H1 (cell line): ENCODE data around the gene NGEF. TPM values are rescaled to one million over a fixed set of nuclear protein-coding genes. Genes with fewer than 3 reads are reported as not detected.

Source experiments
- CTCF ChIA-PET: fragments of 300-600 bp; sonication (Branson Sonifier 250); formaldehyde crosslinking; loops from one replicate; lab custom pipeline; 2021; ENCODE audit not compliant: partially characterized antibody; lab: Charles Lee
- POLR2A ChIA-PET: fragments of 300-600 bp; sonication (Branson Sonifier 250); formaldehyde crosslinking; loops from one replicate; lab custom pipeline; 2021; ENCODE audit warnings: inconsistent platforms; ENCODE audit not compliant: partially characterized antibody; lab: Charles Lee
- DNase-seq, 2 experiments: peaks; one replicate each; pipeline versions ENCODE4 v3.0.0 to v3.0.0-alpha.2; 2010 to 2022; ENCODE audit warnings: low spot score in 2 of 2, low read depth in 1 of 2, mixed read lengths in 1 of 2
- FAIRE-seq: peaks from 2 replicates; lab custom pipeline; 2011; peaks lifted over from hg19 to GRCh38; lab: Jason Lieb, UNC
- H2AFZ ChIP-seq: 2 replicates; pipeline ENCODE4 v1.8.1; 2012; ENCODE audit warnings: low read length, inconsistent platforms
- H2AK5ac ChIP-seq: 2 replicates; pipeline ENCODE4 v1.6.1; 2013; ENCODE audit warnings: low read depth, low read length
- H2BK120ac ChIP-seq: replicated peaks from 2 replicates; pipeline ENCODE3; 2013; ENCODE audit warnings: low read depth, low read length, inconsistent platforms
- H2BK12ac ChIP-seq: 2 replicates; pipeline ENCODE4 v1.6.1; 2013; ENCODE audit warnings: low read depth, low read length
- H2BK15ac ChIP-seq: 2 replicates; pipeline ENCODE4 v1.6.1; 2013; ENCODE audit warnings: low read length
- H2BK20ac ChIP-seq: 2 replicates; pipeline ENCODE4 v1.6.1; 2013; ENCODE audit warnings: low read length
- H2BK5ac ChIP-seq: 2 replicates; pipeline ENCODE4 v1.6.1; 2013; ENCODE audit warnings: low read depth, low read length
- H3K14ac ChIP-seq: 2 replicates; pipeline ENCODE4 v1.6.1; 2013; ENCODE audit warnings: inconsistent platforms; ENCODE audit not compliant: insufficient read length
- H3K18ac ChIP-seq: 2 replicates; pipeline ENCODE4 v1.6.1; 2013; ENCODE audit warnings: low read length; ENCODE audit errors: extremely low read depth
- H3K23ac ChIP-seq: 2 replicates; pipeline ENCODE4 v1.6.1; 2013; ENCODE audit warnings: inconsistent platforms; ENCODE audit not compliant: insufficient read length
- H3K23me2 ChIP-seq: 2 replicates; pipeline ENCODE4 v1.6.1; 2013; ENCODE audit warnings: low read depth, low read length
- H3K27ac ChIP-seq: 2 replicates; pipeline ENCODE4 v1.6.1; 2011; ENCODE audit warnings: low read depth, low read length, inconsistent platforms
- H3K27me3 ChIP-seq, 4 experiments: replicated peaks in 1 of 4; 1 replicate in 1 of 4; 2 replicates in 3 of 4; pipeline versions ENCODE4 v1.6.1 to v1.8.1; 2011 to 2013; ENCODE audit warnings: low read length in 3 of 4, mild to moderate bottlenecking in 3 of 4, inconsistent platforms in 2 of 4, mixed read lengths in 2 of 4, moderate library complexity in 1 of 4; ENCODE audit not compliant: control insufficient read depth in 3 of 4, insufficient read depth in 3 of 4; ENCODE audit errors: extremely low read depth in 1 of 4
- H3K36me3 ChIP-seq, 4 experiments: 2 replicates each; pipeline versions ENCODE4 v1.6.1 to v1.8.1; 2011 to 2013; ENCODE audit warnings: mild to moderate bottlenecking in 4 of 4, low read length in 3 of 4, moderate library complexity in 2 of 4, control low read depth in 1 of 4, inconsistent platforms in 1 of 4; ENCODE audit not compliant: insufficient read depth in 4 of 4, control insufficient read depth in 2 of 4
- H3K4ac ChIP-seq: replicated peaks from 2 replicates; pipeline ENCODE3; 2013; ENCODE audit warnings: low read length, low read depth, mixed read lengths, inconsistent platforms; ENCODE audit not compliant: insufficient read length
- H3K4me1 ChIP-seq, 4 experiments: replicated peaks in 1 of 4; 1 replicate in 1 of 4; 2 replicates in 3 of 4; pipeline versions ENCODE4 v1.6.1 to v1.8.1; 2011 to 2013; ENCODE audit warnings: low read length in 3 of 4, inconsistent platforms in 2 of 4, mixed read lengths in 1 of 4; ENCODE audit not compliant: insufficient read depth in 4 of 4, control insufficient read depth in 3 of 4
- H3K4me2 ChIP-seq, 2 experiments: 2 replicates each; pipeline versions ENCODE4 v1.6.1 to v1.8.1; 2011 to 2013; ENCODE audit warnings: low read depth in 2 of 2, low read length in 2 of 2, control low read depth in 1 of 2, inconsistent platforms in 1 of 2, mild to moderate bottlenecking in 1 of 2; ENCODE audit not compliant: insufficient read depth in 1 of 2
- H3K4me3 ChIP-seq, 4 experiments: fragments of 200-600, 300-600 bp in 1 of 4; sonication (generic), shearing (Covaris generic), sonication (Bioruptor Twin) in 1 of 4; 2 replicates each; pipeline versions ENCODE4 v1.5.1 to v1.8.1; 2011 to 2016; ENCODE audit warnings: low read length in 4 of 4, low read depth in 3 of 4, control low read depth in 2 of 4, inconsistent platforms in 2 of 4, mild to moderate bottlenecking in 2 of 4, mixed read lengths in 1 of 4, moderate library complexity in 1 of 4; ENCODE audit not compliant: insufficient read depth in 2 of 4; ENCODE audit errors: extremely low read depth in 1 of 4
- H3K56ac ChIP-seq: replicated peaks from 2 replicates; pipeline ENCODE3; 2013; ENCODE audit warnings: low read depth, mild to moderate bottlenecking, mixed read lengths, low read length, inconsistent platforms; ENCODE audit not compliant: insufficient read length
- H3K79me1 ChIP-seq: 2 replicates; pipeline ENCODE4 v1.6.1; 2013; ENCODE audit warnings: low read depth, low read length, control low read depth
- H3K79me2 ChIP-seq, 2 experiments: 2 replicates each; pipeline versions ENCODE4 v1.6.1 to v1.8.1; 2012 to 2013; ENCODE audit warnings: low read length in 2 of 2, mild to moderate bottlenecking in 2 of 2, inconsistent platforms in 1 of 2; ENCODE audit not compliant: insufficient read depth in 2 of 2, control insufficient read depth in 1 of 2
- H3K9ac ChIP-seq, 4 experiments: replicated peaks in 1 of 4; 1 replicate in 1 of 4; 2 replicates in 3 of 4; pipeline versions ENCODE4 v1.6.1 to v1.8.1; 2011 to 2013; ENCODE audit warnings: low read depth in 3 of 4, low read length in 3 of 4, control low read depth in 2 of 4, mild to moderate bottlenecking in 2 of 4, moderate library complexity in 2 of 4, inconsistent platforms in 1 of 4; ENCODE audit errors: extremely low read depth in 1 of 4
- H3K9me3 ChIP-seq, 2 experiments: 2 replicates each; pipeline versions ENCODE4 v1.6.1 to v1.8.1; 2012 to 2013; ENCODE audit warnings: mild to moderate bottlenecking in 2 of 2, moderate library complexity in 2 of 2, control low read depth in 1 of 2, inconsistent platforms in 1 of 2, low read depth in 1 of 2, low read length in 1 of 2, mixed read lengths in 1 of 2; ENCODE audit not compliant: insufficient read depth in 2 of 2
- H4K20me1 ChIP-seq, 2 experiments: replicated peaks in 1 of 2; 2 replicates each; pipeline versions ENCODE3 to v1.8.1; 2011 to 2013; ENCODE audit warnings: inconsistent platforms in 2 of 2, low read length in 2 of 2, mild to moderate bottlenecking in 1 of 2; ENCODE audit not compliant: insufficient read depth in 2 of 2, control insufficient read depth in 1 of 2
- H4K5ac ChIP-seq: 2 replicates; pipeline ENCODE4 v1.6.1; 2013; ENCODE audit warnings: low read length, low read depth, mixed read lengths, inconsistent platforms; ENCODE audit not compliant: insufficient read length
- H4K8ac ChIP-seq: 2 replicates; pipeline ENCODE4 v1.8.0; 2013; ENCODE audit warnings: mild to moderate bottlenecking, moderate library complexity, low read length, inconsistent platforms; ENCODE audit not compliant: insufficient read depth; ENCODE audit errors: extremely low read depth
- H4K91ac ChIP-seq: replicated peaks from 2 replicates; pipeline ENCODE3; 2013; ENCODE audit warnings: low read length, mixed read lengths, inconsistent platforms; ENCODE audit not compliant: insufficient read length
- CBX8 ChIP-seq: fragments of 300-800, 300-1000 bp; sonication (generic); IDR thresholded peaks from 2 replicates; pipeline ENCODE4 v1.7.1; 2016; ENCODE audit warnings: low read depth, low read length, borderline replicate concordance
- CHD1 ChIP-seq: IDR thresholded peaks from 2 replicates; pipeline ENCODE4 v1.6.1; 2012; ENCODE audit warnings: low read depth, low read length, improper control_type of control experiment
- CREB1 ChIP-seq: IDR thresholded peaks from 2 replicates; pipeline ENCODE4 v1.6.1; 2012; ENCODE audit warnings: inconsistent platforms
- FOSL1 ChIP-seq: IDR thresholded peaks from 2 replicates; pipeline ENCODE4 v1.6.1; 2011; ENCODE audit warnings: mild to moderate bottlenecking, low read depth, low read length, moderate library complexity; ENCODE audit not compliant: insufficient read depth
- JUND ChIP-seq: IDR thresholded peaks from 2 replicates; pipeline ENCODE4 v1.6.1; 2011; ENCODE audit warnings: mild to moderate bottlenecking, improper control_type of control experiment, low read length
- KDM1A ChIP-seq: fragments of 200-600, 300-600 bp; sonication (generic); IDR thresholded peaks from 2 replicates; pipeline ENCODE4 v1.7.1; 2016; ENCODE audit warnings: mild to moderate bottlenecking, low read length, borderline replicate concordance
- KDM4A ChIP-seq: IDR thresholded peaks from one replicate; pipeline ENCODE4 v1.7.1; 2012; ENCODE audit warnings: low read depth, mild to moderate bottlenecking, moderate library complexity, low read length, inconsistent platforms; ENCODE audit not compliant: severe bottlenecking
- NRF1 ChIP-seq: IDR thresholded peaks from 2 replicates; pipeline ENCODE4 v1.6.1; 2011; ENCODE audit warnings: mild to moderate bottlenecking, low read depth, low read length, improper control_type of control experiment
- SIRT6 ChIP-seq: IDR thresholded peaks from one replicate; pipeline ENCODE4 v1.7.1; 2012; ENCODE audit warnings: low read length, inconsistent platforms
- SUZ12 ChIP-seq: fragments of 200-600 bp; sonication (generic); IDR thresholded peaks from 2 replicates; pipeline ENCODE4 v1.6.1; 2012; ENCODE audit warnings: mild to moderate bottlenecking, inconsistent platforms, low read length, moderate library complexity, mixed read lengths
- TEAD4 ChIP-seq: IDR thresholded peaks from 2 replicates; pipeline ENCODE4 v1.6.1; 2012; ENCODE audit warnings: low read depth, low read length, inconsistent platforms, mixed read lengths
- WGBS, 2 experiments: shearing (Covaris generic) in 1 of 2; methylation state at CpG; one replicate each; pipeline versions ENCODE4 v1.1.6 to v1.1.7; 2013 to 2015; ENCODE audit warnings: low lambda C conversion rate in 2 of 2, mixed read lengths in 2 of 2, inconsistent platforms in 1 of 2, low coverage in 1 of 2, missing lambda C conversion rate in 1 of 2; ENCODE audit not compliant: insufficient replicate concordance in 2 of 2, insufficient coverage in 1 of 2, insufficient read length in 1 of 2; ENCODE audit errors: extremely low coverage in 1 of 2, missing lambda C conversion rate in 1 of 2; 5-methylcytosine and 5-hydroxymethylcytosine counted together
- polyA plus RNA-seq, 7 experiments: library from polyadenylated mRNA; depleted of rRNA in 3 of 7; stranded (reverse) in 5 of 7; unstranded in 2 of 7; fragments of >200 nt in 5 of 7; fragments of 200-250 nt in 2 of 7; gene quantifications; 1 replicate in 5 of 7; 2 replicates in 1 of 7; 4 replicates in 1 of 7; pipeline versions ENCODE4 v1.2.1 to v1.2.3, GENCODE V29; 2011 to 2013; ENCODE audit warnings: missing spikeins in 2 of 7, mixed read lengths in 2 of 7
- total RNA-seq: library from RNA; stranded (reverse); fragmentation: NEBNext Ultra II Directional; extraction: Animal tissue kit (Norgen Biotek cat#: 25700); gene quantifications from 2 replicates; pipeline ENCODE4 v1.2.1, GENCODE V29; 2021

The NGEF gene
- total and polyA plus RNA-seq, 2 of the 8 experiments (the other 6 are each of a cell fraction or from before 2014, with no cell fraction given) = 2.7 to 3.2 TPM

- Histone ChIP-seq H3K23ac (no peak overlapping the region), H2BK15ac (no peak overlapping the region), H3K9ac (no peak overlapping the region), H4K8ac (no peak overlapping the region), H3K9me3 (no peaks in the 10 kb centered on the region), H3K27me3 (no peaks in the 10 kb centered on the region), H2BK20ac (no peak overlapping the region), H2AFZ (no peak overlapping the region), H2BK120ac (no peak overlapping the region), H4K5ac (no peak overlapping the region), H3K4ac (no peak overlapping the region), H2AK5ac (no peak overlapping the region), H3K79me2 (no peaks in the 10 kb centered on the region), H3K23me2 (no peaks in the 10 kb centered on the region), H4K20me1 (no peaks in the 10 kb centered on the region), H3K4me3 (no peak overlapping the region), H3K4me1 (no peaks in the 10 kb centered on the region), H3K79me1 (no peaks in the 10 kb centered on the region), H2BK12ac (no peak overlapping the region), H3K4me2 (no peak overlapping the region), H2BK5ac (no peak overlapping the region), H3K14ac (no peak overlapping the region), H3K18ac (no peak overlapping the region), H3K56ac (no peak overlapping the region)
- 77% methylated on average over 3 of the region's 3 CpGs; no CpG with 5 or more reads in 1 of the 2 experiments for WGBS, 2 experiments
- CTCF ChIA-PET = interaction anchor here (0.8 to 2.5 kb wide), 9 partner anchors 8 to 46 kb away, joined by 3 to 10 read pairs (median 4); partner anchors contain the start of gene NEU2
- DNase-seq = no peak
- POLR2A ChIA-PET = no interaction called here
- no peak for FAIRE-seq
- TF ChIP-seq CHD1 (no peak), JUND (no peak), TEAD4 (no peak), KDM4A (no peak), CREB1 (no peak), SUZ12 (no peak), KDM1A (no peak), NRF1 (no peak), SIRT6 (no peak), FOSL1 (no peak), CBX8 (no peak)
- TF ChIP-seq, all 59 proteins: peak for 0
- Histone ChIP-seq H4K91ac (no peak overlapping the region), H3K36me3 (no peaks in the 10 kb centered on the region), H3K27ac (no peak overlapping the region)
Observed at GRCh38 chr2:233007739-233008138, 5.3 kb downstream of the NGEF start.
